SU-DHL-6 (cell line): ENCODE results near the gene BNC2.

Experiments used
- H2AFZ ChIP-seq: fragments of 200-600 bp; sonication (generic); 2 replicates; pipeline ENCODE4 v1.6.1; 2014; ENCODE audit warnings: low read depth, mild to moderate bottlenecking, moderate library complexity, mixed read lengths, antibody characterized with exemption, low read length; ENCODE audit not compliant: severe bottlenecking
- H3F3A ChIP-seq: fragments of 200-600 bp; shearing (Covaris generic); 2 replicates; pipeline ENCODE4 v1.6.0; 2016; ENCODE audit warnings: antibody characterized with exemption, mild to moderate bottlenecking; ENCODE audit not compliant: insufficient read depth
- H3K27ac ChIP-seq: fragments of 200-600 bp; sonication (generic); 2 replicates; pipeline ENCODE4 v1.5.1; 2016; ENCODE audit warnings: low read depth, mild to moderate bottlenecking, low read length, moderate library complexity, mixed read lengths
- H3K27me3 ChIP-seq: fragments of 200-600 bp; sonication (generic), shearing (Covaris generic); 2 replicates; pipeline ENCODE4 v1.6.0; 2014; ENCODE audit warnings: mild to moderate bottlenecking, low read length
- H3K36me3 ChIP-seq: fragments of 200-600 bp; sonication (generic); 2 replicates; pipeline ENCODE4 v1.6.1; 2014; ENCODE audit warnings: mild to moderate bottlenecking, low read length, mixed read lengths
- H3K4me2 ChIP-seq: fragments of 300-600, 200-600 bp; shearing (Covaris generic), sonication (generic); 2 replicates; pipeline ENCODE4 v1.6.0; 2014; ENCODE audit warnings: low read length, low read depth, mild to moderate bottlenecking; ENCODE audit not compliant: poor library complexity, severe bottlenecking
- H3K4me3 ChIP-seq: fragments of 200-600 bp; sonication (generic); 2 replicates; pipeline ENCODE4 v1.5.1; 2014; ENCODE audit warnings: antibody characterized with exemption, low read length, mild to moderate bottlenecking, mixed read lengths; ENCODE audit not compliant: insufficient read depth, poor library complexity, severe bottlenecking
- H3K79me2 ChIP-seq: fragments of 200-600 bp; sonication (generic); 2 replicates; pipeline ENCODE4 v1.6.1; 2014; ENCODE audit warnings: mild to moderate bottlenecking, low read length, moderate library complexity; ENCODE audit not compliant: insufficient read depth
- H3K9ac ChIP-seq: fragments of 200-600 bp; sonication (generic); 2 replicates; pipeline ENCODE4 v1.7.0; 2014; ENCODE audit warnings: mild to moderate bottlenecking, low read length
- H3K9me2 ChIP-seq: fragments of 200-600 bp; sonication (generic); replicated peaks from 2 replicates; pipeline ENCODE4 v1.6.1; 2014; ENCODE audit warnings: low read length; ENCODE audit not compliant: insufficient read depth
- H3K9me3 ChIP-seq: fragments of 200-600 bp; sonication (generic); 2 replicates; pipeline ENCODE4 v1.6.1; 2014; ENCODE audit warnings: low read length, mixed read lengths; ENCODE audit not compliant: insufficient read depth
- H4K20me1 ChIP-seq: fragments of 200-600 bp; sonication (generic); 2 replicates; pipeline ENCODE4 v1.6.1; 2014; ENCODE audit warnings: low read depth, mild to moderate bottlenecking, antibody characterized with exemption, low read length, moderate library complexity, mixed read lengths
- CTCF ChIP-seq: fragments of 200-600 bp; sonication (generic); IDR thresholded peaks from one replicate; pipeline ENCODE4 v1.5.1; 2017; ENCODE audit warnings: antibody characterized with exemption, mild to moderate bottlenecking, low read length, moderate library complexity; ENCODE audit not compliant: insufficient read depth, poor library complexity, severe bottlenecking
- EZH2phosphoT487 ChIP-seq: fragments of 200-600 bp; sonication (generic), shearing (Covaris generic); conservative IDR thresholded peaks from 2 replicates; pipeline ENCODE4 v1.6.1; 2018; ENCODE audit warnings: mild to moderate bottlenecking, antibody characterized with exemption, low read length, moderate library complexity, mixed read lengths

Gene BNC2

GRCh38 chr9:16642421-16643109 lies 227.9 kb downstream of the BNC2 start:
- Histone ChIP-seq H3K79me2 (no peaks in the 10 kb centered on the region), H3K27ac (no peak overlapping the region), H3K9ac (no peak overlapping the region), H3K27me3 (no peaks in the 10 kb centered on the region; the same call in 1 of the 2 replicates), H3K36me3 (no peaks in the 10 kb centered on the region), H3K4me3 (no peak overlapping the region), H3K9me2 (no peaks in the 10 kb centered on the region), H3F3A (no peaks in the 10 kb centered on the region), H2AFZ (no peak overlapping the region), H4K20me1 (no peaks in the 10 kb centered on the region), H3K4me2 (no peak overlapping the region), H3K9me3 (no peaks in the 10 kb centered on the region)
- TF ChIP-seq EZH2phosphoT487 (no peak), CTCF (no peak)

GRCh38 chr9:16640649-16641048 lies 229.8 kb downstream of the BNC2 start:
- Histone ChIP-seq H2AFZ (no peak overlapping the region), H3K9ac (no peak overlapping the region), H3K9me2 (no peaks in the 10 kb centered on the region), H3K4me2 (no peak overlapping the region), H3F3A (no peaks in the 10 kb centered on the region), H3K79me2 (no peaks in the 10 kb centered on the region), H3K27me3 (no peaks in the 10 kb centered on the region), H3K27ac (no peak overlapping the region), H3K9me3 (no peaks in the 10 kb centered on the region), H4K20me1 (no peaks in the 10 kb centered on the region), H3K36me3 (no peaks in the 10 kb centered on the region), H3K4me3 (no peak overlapping the region)
- TF ChIP-seq EZH2phosphoT487 = no peak
- TF ChIP-seq CTCF = no peak

- Histone ChIP-seq H3K79me2 (no peaks in the 10 kb centered on the region), H3K9me3 (no peaks in the 10 kb centered on the region), H3F3A (no peaks in the 10 kb centered on the region), H4K20me1 (no peaks in the 10 kb centered on the region), H3K27ac (no peak overlapping the region), H3K9me2 (no peaks in the 10 kb centered on the region), H3K36me3 (no peaks in the 10 kb centered on the region), H3K4me3 (no peak overlapping the region), H2AFZ (no peak overlapping the region), H3K27me3 (no peaks in the 10 kb centered on the region), H3K4me2 (no peak overlapping the region), H3K9ac (no peak overlapping the region)
- TF ChIP-seq EZH2phosphoT487 = no peak
- TF ChIP-seq CTCF = no peak
Measured at GRCh38 chr9:16639644-16640043, 230.8 kb downstream of the BNC2 start.
